Tibial nerve (tissue), 3 donors: ENCODE measurements around the gene CWF19L1.

Experiments
- POLR2A ChIP-seq, 2 donors: fragments of 450-650 bp; IDR thresholded peaks; one replicate each; pipeline ENCODE4 v1.6.1; 2017; ENCODE audit warnings: antibody characterized with exemption in 2 of 2, mild to moderate bottlenecking in 2 of 2, moderate library complexity in 2 of 2
- TF ChIP-seq, protein P1 (sequence below), 5 experiments: fragments of 200-600 bp in 3 of 5; fragments of 450-650 bp in 2 of 5; sonication (generic) in 3 of 5; IDR thresholded peaks; one replicate each; pipeline ENCODE4 v1.5.1; 2016 to 2019; ENCODE audit warnings: antibody characterized with exemption in 5 of 5, mild to moderate bottlenecking in 3 of 5, moderate library complexity in 2 of 5

DNA sequence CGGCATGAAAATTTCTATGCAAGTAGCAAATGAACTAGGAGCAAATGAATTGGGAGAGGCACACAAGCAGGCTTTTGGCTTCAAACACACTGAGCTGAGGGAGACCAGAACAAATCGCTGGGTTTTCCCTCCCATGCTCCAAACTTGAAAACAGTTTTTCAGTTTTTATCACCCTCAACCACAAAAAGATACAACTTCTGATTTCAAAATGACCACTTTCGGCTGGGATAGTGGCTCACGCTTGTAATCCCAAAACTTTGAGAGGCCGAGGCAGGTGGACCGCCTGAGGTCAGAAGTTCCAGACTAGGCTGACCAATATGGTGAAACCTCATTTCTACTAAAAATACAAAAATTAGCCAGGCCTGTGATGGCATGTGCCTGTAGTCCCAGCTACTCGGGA, 29.0 kb downstream of the CWF19L1 start:
- TF ChIP-seq, protein P1, sequence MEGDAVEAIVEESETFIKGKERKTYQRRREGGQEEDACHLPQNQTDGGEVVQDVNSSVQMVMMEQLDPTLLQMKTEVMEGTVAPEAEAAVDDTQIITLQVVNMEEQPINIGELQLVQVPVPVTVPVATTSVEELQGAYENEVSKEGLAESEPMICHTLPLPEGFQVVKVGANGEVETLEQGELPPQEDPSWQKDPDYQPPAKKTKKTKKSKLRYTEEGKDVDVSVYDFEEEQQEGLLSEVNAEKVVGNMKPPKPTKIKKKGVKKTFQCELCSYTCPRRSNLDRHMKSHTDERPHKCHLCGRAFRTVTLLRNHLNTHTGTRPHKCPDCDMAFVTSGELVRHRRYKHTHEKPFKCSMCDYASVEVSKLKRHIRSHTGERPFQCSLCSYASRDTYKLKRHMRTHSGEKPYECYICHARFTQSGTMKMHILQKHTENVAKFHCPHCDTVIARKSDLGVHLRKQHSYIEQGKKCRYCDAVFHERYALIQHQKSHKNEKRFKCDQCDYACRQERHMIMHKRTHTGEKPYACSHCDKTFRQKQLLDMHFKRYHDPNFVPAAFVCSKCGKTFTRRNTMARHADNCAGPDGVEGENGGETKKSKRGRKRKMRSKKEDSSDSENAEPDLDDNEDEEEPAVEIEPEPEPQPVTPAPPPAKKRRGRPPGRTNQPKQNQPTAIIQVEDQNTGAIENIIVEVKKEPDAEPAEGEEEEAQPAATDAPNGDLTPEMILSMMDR (IDR thresholded peaks at IDR 0.05), result no peak
- TF ChIP-seq POLR2A (IDR thresholded peaks at IDR 0.05), result no peak
